GM19023 (cell line): Measurements from ENCODE around the gene MEIS2.

ENCODE experiments used
- ATAC-seq: cut with Tn5 transposase; IDR thresholded peaks from one replicate; pipeline ENCODE4 v1.9.1; 2021; ENCODE audit warnings: mild to moderate bottlenecking, moderate library complexity; ENCODE audit not compliant: unreplicated experiment

Gene MEIS2

GRCh38 chr15:36841193-36841592 is 259.2 kb downstream of the MEIS2 start:
- no peak for ATAC-seq
